CD1c-positive myeloid dendritic cell (primary cell): Measurements from ENCODE around the gene MLPH.
A peak's percentile ranks its signal among the peaks of the same experiment; 100 is the strongest.

Experiments
- DNase-seq: peaks from one replicate; pipeline ENCODE4 v3.0.0-alpha.2; 2016; ENCODE audit errors: extremely low spot score

MLPH gene

GRCh38 chr2:237486819-237487448 is at the start of gene MLPH:
MLPH (plus strand) TSS chr2:237487251; CDS start chr2:237493427, 6,176 bp downstream.
- DNase-seq, result no peak

DNA sequence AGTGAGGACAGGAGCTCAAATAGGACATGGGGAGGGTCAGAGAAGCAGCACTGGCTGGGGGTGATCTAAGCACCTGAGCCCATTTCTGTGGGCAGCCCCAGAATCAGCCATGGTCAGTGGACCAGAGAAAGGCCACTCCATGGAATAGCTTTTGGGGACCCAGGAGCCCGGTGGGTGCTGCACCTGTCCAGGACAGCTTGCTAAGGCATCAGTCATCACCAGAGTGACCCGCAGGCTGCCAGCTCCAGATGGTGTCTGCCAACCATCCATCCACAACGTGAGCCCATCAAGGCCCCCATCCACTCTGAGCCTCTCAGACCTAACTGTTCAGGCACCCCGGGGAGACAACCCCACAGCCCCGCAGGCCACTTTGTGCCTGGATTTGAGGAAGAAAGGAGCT is 49.5 kb upstream of the MLPH start:
- DNase-seq, result no peak

DNA sequence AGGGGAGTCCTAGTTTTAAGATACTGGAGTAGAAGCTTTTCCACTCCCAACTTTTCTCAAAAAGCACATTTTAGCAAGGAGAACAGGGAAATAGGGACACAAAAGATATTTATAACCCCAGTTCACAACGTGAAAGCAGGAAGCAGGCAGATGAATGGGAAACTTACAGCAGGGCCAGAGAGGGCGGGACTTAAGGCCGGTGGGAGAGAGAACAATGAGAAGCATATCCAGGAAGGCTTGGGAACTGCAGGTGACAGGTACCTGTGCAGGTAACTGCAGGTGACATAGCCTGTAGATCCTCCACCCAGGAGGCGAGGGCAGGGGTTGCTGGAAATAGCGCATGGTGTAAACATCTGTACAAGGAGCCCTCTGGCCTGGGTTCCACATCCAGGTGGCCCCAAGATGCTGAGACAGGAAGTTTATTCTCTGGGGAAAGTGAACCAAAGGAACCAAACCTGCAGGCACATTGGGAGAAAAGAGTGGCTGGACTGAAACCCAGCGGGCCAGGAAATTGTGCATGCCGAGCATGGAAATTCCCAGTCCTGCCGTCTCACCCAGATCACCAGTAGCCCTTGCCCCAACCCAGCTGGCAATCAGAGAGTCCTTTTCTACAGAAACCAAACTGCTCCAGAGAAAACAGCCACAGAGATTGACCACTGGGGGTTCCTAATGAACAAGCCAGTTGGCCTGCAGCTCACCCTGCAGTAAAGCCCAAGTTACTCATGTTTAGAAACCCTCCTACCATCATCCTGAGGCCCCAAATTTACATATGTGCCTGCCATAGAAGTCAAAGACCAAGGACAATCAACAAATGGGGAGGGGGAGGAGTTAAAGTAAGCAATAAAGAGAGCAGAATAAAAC is 48.7 kb upstream of the MLPH start:
- DNase-seq, result no peak

DNA sequence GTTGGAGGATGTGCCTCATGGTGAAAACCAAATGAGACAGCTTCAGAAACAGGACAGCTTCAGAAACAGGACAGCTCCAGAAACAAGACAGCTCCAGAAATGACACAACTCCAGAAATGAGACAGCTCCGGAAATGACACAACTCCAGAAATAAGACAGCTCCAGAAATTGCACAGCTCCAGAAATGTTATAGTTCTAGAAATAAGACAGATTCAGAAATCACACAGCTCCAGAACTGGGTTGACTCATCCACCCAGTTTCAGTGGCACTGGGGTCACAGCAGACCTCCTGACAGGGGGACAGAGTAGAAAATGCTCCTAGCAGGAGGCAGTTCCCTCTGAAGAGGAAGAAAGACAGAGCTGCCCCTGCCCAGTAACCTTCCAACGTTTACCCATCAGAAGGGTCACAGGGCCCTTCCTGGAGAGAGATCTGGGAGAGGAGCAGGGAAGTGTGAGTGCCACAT is 46.2 kb upstream of the MLPH start:
- peak; percentile 12 for DNase-seq

GRCh38 chr2:237441605-237442274 is 45.3 kb upstream of the MLPH start:
- no peak for DNase-seq

DNA sequence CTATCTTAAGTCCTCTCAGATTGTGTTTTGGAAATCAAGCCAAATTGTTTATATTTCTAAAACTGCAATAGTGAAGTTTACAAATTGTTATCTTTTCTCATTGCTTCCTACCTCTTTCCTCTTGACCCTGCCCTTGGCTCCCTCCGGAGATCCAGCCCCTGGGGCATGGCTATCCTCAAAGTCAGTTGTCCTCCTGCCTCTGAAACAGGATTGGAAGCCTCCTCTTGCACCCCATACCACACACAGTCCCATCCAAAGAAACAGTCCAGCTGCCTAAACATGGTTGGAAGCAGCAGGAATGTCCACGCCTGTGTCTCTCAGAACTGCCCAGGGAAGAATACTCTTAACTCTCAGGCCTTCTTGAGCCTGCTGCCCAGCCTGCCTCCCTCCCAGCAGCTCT is 43.0 kb upstream of the MLPH start:
- DNase-seq, result no peak

DNA sequence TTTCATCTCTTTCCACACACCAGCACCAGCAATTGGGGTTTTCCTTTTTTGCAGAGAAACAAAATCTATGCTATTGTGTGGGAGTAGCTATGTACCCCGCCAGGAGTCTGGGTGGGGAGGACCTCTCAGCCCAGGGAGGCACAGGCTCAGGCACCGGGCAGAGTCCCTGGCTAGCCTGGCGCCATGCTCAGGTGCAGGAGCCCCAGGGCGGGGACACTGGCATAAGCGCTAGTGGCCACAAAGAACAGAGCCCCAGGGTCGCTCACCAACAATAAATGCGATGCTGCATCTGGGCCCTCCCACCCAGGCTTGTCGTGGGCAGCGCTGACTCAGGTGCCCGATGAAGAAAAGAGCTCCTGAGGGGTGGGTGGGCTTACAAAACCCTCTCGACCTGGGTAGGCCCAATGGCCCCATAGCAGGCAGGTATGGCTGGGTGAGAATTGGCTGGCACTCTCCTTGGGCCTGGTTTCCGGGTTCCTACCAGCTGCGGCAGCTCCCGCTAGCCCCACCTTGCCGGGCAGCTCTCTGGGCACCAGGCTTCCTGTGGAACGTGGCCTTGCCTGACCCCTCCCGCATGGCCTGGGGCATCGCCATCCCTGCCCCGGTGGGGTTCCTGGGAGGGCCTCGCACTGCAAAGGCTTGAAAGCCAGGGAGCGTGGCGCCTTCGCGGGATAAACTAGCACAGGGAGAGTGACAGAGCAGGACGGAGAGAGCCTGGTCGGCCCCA is 41.3 kb upstream of the MLPH start:
- no peak for DNase-seq

- DNase-seq, result no peak
Observed at GRCh38 chr2:237446338-237446665, 40.7 kb upstream of the MLPH start.

DNA sequence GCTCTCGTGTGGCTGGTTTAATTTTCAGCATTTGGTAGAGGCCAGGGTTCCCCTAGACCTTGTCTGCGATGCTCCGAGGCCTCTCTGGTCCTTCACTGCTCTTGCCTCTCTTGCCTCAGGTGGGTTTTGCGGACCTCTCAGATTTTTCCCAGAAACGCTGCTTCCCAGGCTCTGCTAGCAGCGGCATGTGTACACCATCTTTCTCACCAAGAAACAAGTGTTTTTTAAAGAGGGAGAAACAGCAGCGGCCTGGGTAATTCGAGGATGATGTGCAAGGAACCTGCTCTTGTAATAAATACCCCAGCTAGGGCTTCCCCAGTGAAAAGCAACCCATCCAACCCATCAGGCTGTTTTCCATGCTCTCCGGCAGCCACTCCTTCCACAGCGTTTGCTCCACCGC is 39.6 kb upstream of the MLPH start:
- DNase-seq, result no peak

DNA sequence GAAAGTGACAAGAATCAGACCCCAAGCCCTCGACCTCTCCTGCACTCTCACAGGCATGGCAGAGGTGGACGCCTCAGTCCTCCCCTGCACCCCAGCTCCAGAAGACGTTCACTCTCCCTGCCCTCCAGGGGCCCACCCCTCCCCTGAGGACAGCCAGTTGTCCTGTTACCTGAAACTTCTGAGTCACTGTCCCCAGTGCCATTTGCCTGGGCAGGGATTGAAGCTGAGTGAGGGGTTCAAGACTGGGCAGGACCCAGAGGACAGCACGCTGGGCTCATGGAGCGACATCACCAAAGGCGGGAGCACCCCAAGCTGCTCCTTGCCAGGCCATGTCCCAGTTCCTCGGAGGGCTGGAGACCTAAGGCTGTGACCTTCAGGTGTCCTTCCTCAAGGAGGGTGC is 38.9 kb upstream of the MLPH start:
- DNase-seq, result no peak

- no peak for DNase-seq
Observed at GRCh38 chr2:237448626-237449025, 38.4 kb upstream of the MLPH start.

DNA sequence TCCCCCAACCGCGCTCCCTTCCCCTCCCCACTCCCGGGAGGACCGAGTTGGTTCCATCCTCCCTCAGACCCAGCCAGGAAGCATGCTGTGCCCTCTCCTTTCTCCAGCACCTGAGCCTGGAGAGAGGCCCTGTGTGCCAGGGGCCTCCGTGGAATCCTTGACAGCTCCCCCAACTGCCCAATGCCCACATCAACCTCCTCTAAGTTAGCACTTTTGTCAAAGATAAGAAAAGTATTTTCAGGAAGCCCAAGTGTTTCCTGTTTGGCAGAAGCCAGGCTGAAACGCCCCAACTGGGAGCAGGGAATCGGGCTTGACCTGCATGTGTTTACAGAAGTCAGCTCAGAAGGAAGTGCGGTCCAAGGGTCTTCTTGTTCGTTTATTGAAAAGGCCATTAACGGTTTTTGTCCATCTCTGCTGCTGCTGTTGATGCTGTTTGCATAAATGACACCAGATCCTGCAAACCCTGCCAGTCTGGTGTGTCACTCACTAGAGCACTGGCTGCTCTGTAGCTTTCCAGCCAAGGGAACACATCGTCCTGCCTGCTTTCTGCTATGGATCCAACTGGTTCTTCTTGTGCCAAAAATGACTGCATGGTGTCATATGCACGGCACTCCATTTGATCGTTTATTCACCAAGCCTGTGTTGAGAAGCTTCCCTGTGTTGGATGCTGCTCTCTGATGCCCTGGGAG is 37.7 kb upstream of the MLPH start:
- peak; percentile 12 for DNase-seq

DNA sequence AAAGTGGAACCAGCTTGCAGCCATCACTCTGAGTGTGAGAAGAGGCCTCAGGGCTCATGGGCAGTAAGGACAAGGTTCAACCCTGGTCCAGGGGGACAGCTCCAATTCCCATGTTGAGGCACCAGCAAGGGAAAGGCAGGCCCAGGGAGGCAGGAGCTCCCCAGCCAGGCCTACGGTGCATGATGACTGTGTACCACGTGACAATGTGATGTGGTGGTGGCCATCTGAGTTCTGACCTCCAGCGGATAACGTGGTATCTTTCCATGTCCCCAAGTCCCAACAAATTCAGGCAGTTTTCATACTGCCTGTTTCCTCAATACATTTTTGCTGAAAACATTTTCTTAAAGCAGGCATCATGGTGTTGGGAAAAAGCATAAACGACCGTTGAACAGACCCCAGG is 36.9 kb upstream of the MLPH start:
- no peak for DNase-seq

DNA sequence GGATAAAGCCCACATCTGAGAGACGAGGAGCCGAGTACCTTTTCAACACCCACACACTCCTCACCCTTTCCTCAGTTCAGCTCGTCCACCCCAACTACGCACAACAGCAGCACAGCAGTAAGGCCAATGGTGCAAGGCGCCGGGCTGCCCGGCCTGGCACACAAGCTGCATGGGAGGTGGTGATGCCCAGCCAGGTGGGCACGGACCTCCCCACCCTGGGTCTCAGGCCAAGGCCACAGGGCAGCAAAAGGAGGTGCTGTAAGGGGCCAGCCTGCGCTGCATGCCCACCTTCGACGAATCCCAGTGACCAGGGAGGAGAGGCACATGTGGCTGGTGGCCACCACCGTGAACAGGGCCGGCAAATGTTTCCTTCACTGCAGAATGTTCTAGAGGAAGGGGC is 36.5 kb upstream of the MLPH start:
- DNase-seq, result no peak

GRCh38 chr2:237451643-237452469 is 35.2 kb upstream of the MLPH start:
- no peak for DNase-seq

DNA sequence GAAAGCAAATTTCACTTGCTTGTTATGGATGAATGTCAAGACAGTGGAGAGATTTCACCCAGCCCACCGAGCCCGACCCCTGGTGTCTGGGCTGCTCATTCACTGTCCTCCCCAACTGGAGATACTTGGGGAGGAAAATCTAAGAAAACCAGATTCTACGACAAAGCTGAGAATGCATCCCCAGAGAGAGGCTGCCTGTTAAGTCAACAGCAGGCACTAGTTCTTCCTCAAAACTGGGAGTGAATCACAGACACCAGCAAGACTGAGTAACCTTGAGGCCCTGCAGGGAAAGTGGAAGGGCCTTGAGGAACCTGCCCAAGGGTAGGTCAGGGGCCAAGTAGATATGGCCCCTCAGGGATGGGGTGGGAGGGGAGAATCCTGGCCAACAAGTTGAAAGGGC is 34.2 kb upstream of the MLPH start:
- no peak for DNase-seq

GRCh38 chr2:237453671-237454070 is 33.4 kb upstream of the MLPH start:
- no peak for DNase-seq

DNA sequence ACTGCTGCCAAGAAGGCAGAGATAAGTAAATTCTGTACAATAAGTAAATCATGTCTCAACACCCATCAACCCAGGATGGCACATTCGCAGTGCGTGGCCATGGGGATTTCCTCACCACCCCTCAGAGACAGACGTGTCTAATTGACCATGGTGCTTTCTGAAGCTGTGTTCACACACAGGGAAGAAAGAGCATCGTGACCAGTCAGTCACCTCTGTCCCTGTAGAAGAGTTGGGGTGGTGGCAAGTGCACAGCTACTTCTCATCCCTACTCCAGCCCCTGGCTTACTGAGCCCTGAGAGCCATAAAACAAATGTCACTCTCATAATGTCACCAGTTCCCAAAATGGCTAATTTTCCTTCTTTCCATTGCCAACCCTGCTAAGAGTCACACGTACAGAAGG is 31.3 kb upstream of the MLPH start:
- DNase-seq, result no peak

- DNase-seq, result no peak
Observed at GRCh38 chr2:237456200-237456843, 30.7 kb upstream of the MLPH start.

GRCh38 chr2:237457388-237457941 is 29.6 kb upstream of the MLPH start:
- no peak for DNase-seq
